H1 (cell line): ENCODE measurements around the gene EIF4ENIF1. TPM values are rescaled to one million over a fixed set of nuclear protein-coding genes. Genes with fewer than 3 reads are reported as not detected.

ENCODE experiments used
- NRF1 ChIP-seq: IDR thresholded peaks from 2 replicates; pipeline ENCODE4 v1.6.1; 2011; ENCODE audit warnings: mild to moderate bottlenecking, low read depth, low read length, improper control_type of control experiment
- polyA plus RNA-seq, 7 experiments: library from polyadenylated mRNA; depleted of rRNA in 3 of 7; stranded (reverse) in 5 of 7; unstranded in 2 of 7; fragments of >200 nt in 5 of 7; fragments of 200-250 nt in 2 of 7; gene quantifications; 1 replicate in 5 of 7; 2 replicates in 1 of 7; 4 replicates in 1 of 7; pipeline versions ENCODE4 v1.2.1 to v1.2.3, GENCODE V29; 2011 to 2013; ENCODE audit warnings: missing spikeins in 2 of 7, mixed read lengths in 2 of 7
- total RNA-seq: library from RNA; stranded (reverse); fragmentation: NEBNext Ultra II Directional; extraction: Animal tissue kit (Norgen Biotek cat#: 25700); gene quantifications from 2 replicates; pipeline ENCODE4 v1.2.1, GENCODE V29; 2021

The EIF4ENIF1 gene
- total and polyA plus RNA-seq, 2 of the 8 experiments (the other 6 are each of a cell fraction or from before 2014, with no cell fraction given), result 21.9 to 23.6 TPM

DNA sequence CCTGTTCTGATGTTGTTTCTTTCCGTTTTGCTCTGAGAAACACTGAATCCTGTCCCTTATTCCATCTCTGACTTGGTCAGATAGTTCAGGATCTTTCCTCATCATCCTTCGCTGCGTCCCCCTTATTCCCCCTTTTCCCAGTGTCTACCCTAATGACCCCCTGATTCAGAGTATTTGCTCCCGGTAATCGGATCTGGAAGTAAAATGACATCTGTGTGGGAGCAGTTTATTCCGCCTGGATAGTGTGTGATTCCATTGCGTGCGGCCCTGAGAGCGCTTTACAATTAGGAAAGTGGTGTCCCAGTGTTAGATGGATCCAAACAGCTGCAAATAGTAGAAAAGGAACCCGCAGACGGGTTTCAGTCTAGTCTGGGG lies 89.6 kb downstream of the EIF4ENIF1 start (continued):
- TF ChIP-seq NRF1, result no peak
- TF ChIP-seq, all 59 proteins: peak for 0
